ENCODE data around the gene STKLD1. TPM values are rescaled to one million over a fixed set of nuclear protein-coding genes. Genes with fewer than 3 reads are reported as not detected.
A peak's percentile ranks its signal among the peaks of the same experiment; 100 is the strongest.

STKLD1 gene
- total and polyA plus RNA-seq, 9 of the 15 experiments (the other 6 are each of a cell fraction or from before 2014, with no cell fraction given), result 0.10 to 0.65 (median 0.33) TPM; not detected in 2

- TF ChIP-seq E2F8 (IDR thresholded peaks at IDR 0.05; ENCODE audit: low read depth, partially characterized antibody) (peak; percentile 76), HEY1 (CRISPR knock-in tag; IDR thresholded peaks at IDR 0.05; ENCODE audit: borderline replicate concordance) (no peak), ZSCAN32 (CRISPR knock-in tag; IDR thresholded peaks at IDR 0.05) (0 out of 2 replicates have a peak, but pooled peaks have one; percentile 34), E2F4 (CRISPR knock-in tag; IDR thresholded peaks at IDR 0.05; ENCODE audit: low read depth) (peak; percentile 47; the same call in 1 of the 2 replicates), CGGBP1 (CRISPR knock-in tag; IDR thresholded peaks at IDR 0.05) (no peak), SMAD3 (CRISPR knock-in tag; conservative IDR thresholded peaks at IDR 0.05) (no peak), CCNT2 (IDR thresholded peaks at IDR 0.05; ENCODE audit: borderline replicate concordance, extremely low read depth, insufficient read length, low read depth, low read length) (peak; percentile 97), ILK (tag; IDR thresholded peaks at IDR 0.05; ENCODE audit: borderline replicate concordance, low read depth) (no peak), COPS2 (conservative IDR thresholded peaks at IDR 0.05) (no peak), ZNF449 (CRISPR knock-in tag; IDR thresholded peaks at IDR 0.05) (no peak), ID3 (CRISPR knock-in tag; IDR thresholded peaks at IDR 0.05) (no peak), ID3 (tag; IDR thresholded peaks at IDR 0.05) (0 out of 2 replicates have a peak, but pooled peaks have one; percentile 37), RBBP5 (IDR thresholded peaks at IDR 0.05; ENCODE audit: borderline replicate concordance, insufficient read depth, low read length, poor library complexity, severe bottlenecking) (peak; percentile 93), RBM15 (IDR thresholded peaks at IDR 0.05; ENCODE audit: insufficient read depth, low read length) (no peak), CEBPB (tag; IDR thresholded peaks at IDR 0.05) (no peak), PML (IDR thresholded peaks at IDR 0.05; ENCODE audit: low read length) (no peak; the same call in 1 of the 2 replicates), RFX1 (IDR thresholded peaks at IDR 0.05) (no peak), ETV6 (IDR thresholded peaks at IDR 0.05; ENCODE audit: borderline replicate concordance in 1 of 2, low read depth in 2 of 2, low read length in 1 of 2) (0 out of 4 replicates have a peak, but pooled peaks of 1 of the 2 experiments have one; percentile 15), ETV6 (CRISPR knock-in tag; IDR thresholded peaks at IDR 0.05; ENCODE audit: borderline replicate concordance) (no peak)
These were observed 40.0 kb upstream of the STKLD1 start, which contains the start of gene SURF6 (continued) for GRCh38 chr9:133335924-133336811.

All from K562 (cell line).